Activated naive CD4-positive, alpha-beta T cell treated with Interleukin-2 at 50 U/mL for 16 hours (primary cell): Measurements from ENCODE around the gene NKAIN2.
"Not testable (repeated sequence)": the region's sequence is repeated elsewhere in the genome, so short reads cannot be mapped to it uniquely, and the experiment has no call there.

Source experiments
- DNase-seq: peaks from one replicate; pipeline ENCODE4 v3.0.0-alpha.2; 2020

NKAIN2 gene

GRCh38 chr6:124536157-124536841, 732.6 kb downstream of the NKAIN2 start:
- DNase-seq, result no peak

- DNase-seq, result no peak
Observed at GRCh38 chr6:124536842-124537191, 733.2 kb downstream of the NKAIN2 start.

GRCh38 chr6:124539096-124539495, 735.4 kb downstream of the NKAIN2 start:
- DNase-seq, result no peak

- DNase-seq, result no peak
Observed at GRCh38 chr6:124541573-124541972, 737.9 kb downstream of the NKAIN2 start.

GRCh38 chr6:124546601-124547000, 742.9 kb downstream of the NKAIN2 start:
- DNase-seq, result no peak

GRCh38 chr6:124551711-124552233, 748.1 kb downstream of the NKAIN2 start:
- no peak for DNase-seq

- no peak for DNase-seq
Observed at GRCh38 chr6:124557873-124558272, 754.2 kb downstream of the NKAIN2 start.

- not testable (repeated sequence) for DNase-seq
Observed at GRCh38 chr6:124560078-124560477, 756.4 kb downstream of the NKAIN2 start.

GRCh38 chr6:124560873-124561567, 757.4 kb downstream of the NKAIN2 start:
- DNase-seq, result no peak

GRCh38 chr6:124561635-124562130, 758.0 kb downstream of the NKAIN2 start:
- DNase-seq, result no peak

GRCh38 chr6:124564125-124564524, 760.5 kb downstream of the NKAIN2 start:
- DNase-seq, result not testable (repeated sequence)

GRCh38 chr6:124567401-124567800, 763.7 kb downstream of the NKAIN2 start:
- no peak for DNase-seq

GRCh38 chr6:124573953-124574352, 770.3 kb downstream of the NKAIN2 start:
- DNase-seq, result no peak

- no peak for DNase-seq
Observed at GRCh38 chr6:124577734-124578281, 774.1 kb downstream of the NKAIN2 start.

- DNase-seq, result no peak
Observed at GRCh38 chr6:124590001-124590400, 786.3 kb downstream of the NKAIN2 start.

- no peak for DNase-seq
Observed at GRCh38 chr6:124599656-124600055, 796.0 kb downstream of the NKAIN2 start.

GRCh38 chr6:124604719-124605118, 801.1 kb downstream of the NKAIN2 start:
- no peak for DNase-seq

GRCh38 chr6:124607119-124607627, 803.5 kb downstream of the NKAIN2 start:
- no peak for DNase-seq

GRCh38 chr6:124613031-124613430, 809.4 kb downstream of the NKAIN2 start:
- DNase-seq, result no peak

- no peak for DNase-seq
Observed at GRCh38 chr6:124622351-124622750, 818.7 kb downstream of the NKAIN2 start.

GRCh38 chr6:124633655-124634054, 830.0 kb downstream of the NKAIN2 start:
- DNase-seq, result no peak

- no peak for DNase-seq
Observed at GRCh38 chr6:124640432-124640831, 836.8 kb downstream of the NKAIN2 start.

GRCh38 chr6:124655866-124656265, 852.2 kb downstream of the NKAIN2 start:
- DNase-seq, result no peak

- no peak for DNase-seq
Observed at GRCh38 chr6:124658053-124658452, 854.4 kb downstream of the NKAIN2 start.
